H9 (cell line): ENCODE data around the gene NUTF2. TPM values are rescaled to one million over a fixed set of nuclear protein-coding genes. Genes with fewer than 3 reads are reported as not detected.
"Not testable (repeated sequence)": the region's sequence is repeated elsewhere in the genome, so short reads cannot be mapped to it uniquely, and the experiment has no call there.

ENCODE experiments used
- DNase-seq: peaks from one replicate; pipeline ENCODE4 v3.0.0-alpha.2; 2017
- H2AFZ ChIP-seq: one replicate; pipeline ENCODE4 v1.6.1; 2013; ENCODE audit warnings: mild to moderate bottlenecking, low read length, control low read depth, moderate library complexity
- H2AK5ac ChIP-seq: 2 replicates; pipeline ENCODE4 v1.6.1; 2013; ENCODE audit warnings: low read length, control low read depth, mixed read lengths; ENCODE audit not compliant: insufficient read length
- H2BK120ac ChIP-seq: one replicate; pipeline ENCODE4 v1.6.1; 2013; ENCODE audit warnings: low read depth, mild to moderate bottlenecking, low read length, control low read depth, inconsistent platforms; ENCODE audit not compliant: poor library complexity, severe bottlenecking
- H2BK12ac ChIP-seq: 2 replicates; pipeline ENCODE4 v1.6.1; 2013; ENCODE audit warnings: low read length, control low read depth, mixed read lengths, low read depth; ENCODE audit not compliant: insufficient read length
- H2BK15ac ChIP-seq: 2 replicates; pipeline ENCODE4 v1.6.1; 2013; ENCODE audit warnings: low read depth, low read length, control low read depth
- H2BK20ac ChIP-seq: one replicate; pipeline ENCODE4 v1.6.1; 2013; ENCODE audit warnings: low read depth, mild to moderate bottlenecking, low read length, control low read depth, inconsistent platforms; ENCODE audit not compliant: poor library complexity, severe bottlenecking
- H2BK5ac ChIP-seq: 2 replicates; pipeline ENCODE4 v1.6.1; 2013; ENCODE audit warnings: low read length, control low read depth, mixed read lengths; ENCODE audit not compliant: insufficient read length
- H3K14ac ChIP-seq: 2 replicates; pipeline ENCODE4 v1.6.1; 2013; ENCODE audit warnings: low read length, control low read depth; ENCODE audit not compliant: insufficient read depth
- H3K18ac ChIP-seq: 2 replicates; pipeline ENCODE4 v1.6.1; 2013; ENCODE audit warnings: low read depth, mild to moderate bottlenecking, mixed read lengths, low read length, control low read depth; ENCODE audit not compliant: insufficient read length
- H3K23ac ChIP-seq: 2 replicates; pipeline ENCODE4 v1.6.1; 2013; ENCODE audit warnings: low read length, control low read depth, mixed read lengths, low read depth; ENCODE audit not compliant: insufficient read length
- H3K23me2 ChIP-seq: 2 replicates; pipeline ENCODE4 v1.6.1; 2013; ENCODE audit warnings: low read depth, mild to moderate bottlenecking, mixed read lengths, low read length, control low read depth; ENCODE audit not compliant: insufficient read length, poor library complexity, severe bottlenecking
- H3K27ac ChIP-seq: 2 replicates; pipeline ENCODE4 v1.5.1; 2013; ENCODE audit warnings: low read length, control low read depth, mixed read lengths, low read depth; ENCODE audit not compliant: insufficient read length
- H3K27me3 ChIP-seq: 2 replicates; pipeline ENCODE4 v1.6.1; 2013; ENCODE audit warnings: low read length, control low read depth, inconsistent platforms; ENCODE audit not compliant: insufficient read depth
- H3K4ac ChIP-seq: 2 replicates; pipeline ENCODE4 v1.6.1; 2013; ENCODE audit warnings: low read depth, mild to moderate bottlenecking, control low read depth, inconsistent platforms, low read length, moderate library complexity
- H3K4me1 ChIP-seq: 2 replicates; pipeline ENCODE4 v1.6.1; 2013; ENCODE audit warnings: low read length, control low read depth, inconsistent platforms; ENCODE audit not compliant: insufficient read depth
- H3K4me2 ChIP-seq: 2 replicates; pipeline ENCODE4 v1.6.1; 2013; ENCODE audit warnings: low read length, control low read depth, mixed read lengths; ENCODE audit not compliant: insufficient read length, insufficient read depth
- H3K56ac ChIP-seq: 2 replicates; pipeline ENCODE4 v1.6.1; 2013; ENCODE audit warnings: low read depth, mild to moderate bottlenecking, mixed read lengths, low read length, control low read depth; ENCODE audit not compliant: insufficient read length
- H3K79me1 ChIP-seq: 2 replicates; pipeline ENCODE4 v1.6.1; 2013; ENCODE audit warnings: low read depth, mild to moderate bottlenecking, moderate library complexity, low read length, control low read depth, inconsistent platforms; ENCODE audit not compliant: insufficient read depth, poor library complexity, severe bottlenecking
- H3K79me2 ChIP-seq: 2 replicates; pipeline ENCODE4 v1.6.1; 2013; ENCODE audit warnings: low read length, control low read depth, inconsistent platforms; ENCODE audit not compliant: insufficient read depth
- H3K9ac ChIP-seq: 2 replicates; pipeline ENCODE4 v1.6.1; 2013; ENCODE audit warnings: low read length, control low read depth, mixed read lengths; ENCODE audit not compliant: insufficient read length; ENCODE audit errors: extremely low read depth
- H3K9me3 ChIP-seq: one replicate; pipeline ENCODE4 v1.6.1; 2013; ENCODE audit warnings: low read depth, low read length, inconsistent platforms; ENCODE audit not compliant: control insufficient read depth
- H3T11ph ChIP-seq: one replicate; pipeline ENCODE4 v1.6.1; 2013; ENCODE audit warnings: mild to moderate bottlenecking, low read length, control low read depth, inconsistent platforms
- H4K20me1 ChIP-seq: one replicate; pipeline ENCODE4 v1.6.1; 2013; ENCODE audit not compliant: control insufficient read depth, insufficient read length, insufficient read depth
- H4K5ac ChIP-seq: 2 replicates; pipeline ENCODE4 v1.6.1; 2013; ENCODE audit warnings: low read depth, mild to moderate bottlenecking, mixed read lengths, low read length, control low read depth; ENCODE audit not compliant: insufficient read length
- H4K8ac ChIP-seq: replicated peaks from 2 replicates; pipeline ENCODE4 v1.6.1; 2013; ENCODE audit warnings: low read length, control low read depth, mixed read lengths, low read depth; ENCODE audit not compliant: insufficient read length
- H4K91ac ChIP-seq: 2 replicates; pipeline ENCODE4 v1.6.1; 2013; ENCODE audit warnings: low read depth, mild to moderate bottlenecking, moderate library complexity, mixed read lengths, low read length, control low read depth; ENCODE audit not compliant: insufficient read length
- H3K27ac Mint-ChIP-seq, 3 experiments: 2 replicates in 2 of 3; 3 replicates in 1 of 3; pipeline ENCODE4 v1.8.0; 2020 to 2021; ENCODE audit warnings: mixed read lengths in 3 of 3, mild to moderate bottlenecking in 1 of 3, moderate library complexity in 1 of 3
- H3K27me3 Mint-ChIP-seq: 2 replicates; pipeline ENCODE4 v1.8.0; 2021; ENCODE audit warnings: low read depth, mild to moderate bottlenecking, moderate library complexity, mixed read lengths
- H3K36me3 Mint-ChIP-seq, 3 experiments: 2 replicates in 2 of 3; 3 replicates in 1 of 3; pipeline ENCODE4 v1.8.0; 2020 to 2021; ENCODE audit warnings: low read depth in 3 of 3, mixed read lengths in 3 of 3; ENCODE audit not compliant: insufficient read depth in 1 of 3
- H3K4me1 Mint-ChIP-seq, 2 experiments: 2 replicates each; pipeline ENCODE4 v1.8.0; 2020; ENCODE audit warnings: mixed read lengths in 2 of 2
- H3K4me3 Mint-ChIP-seq, 2 experiments: 2 replicates in 1 of 2; 3 replicates in 1 of 2; pipeline ENCODE4 v1.8.0; 2020 to 2021; ENCODE audit warnings: mild to moderate bottlenecking in 2 of 2, mixed read lengths in 2 of 2, moderate library complexity in 1 of 2
- H3K9me3 Mint-ChIP-seq, 2 experiments: 2 replicates in 1 of 2; 3 replicates in 1 of 2; pipeline ENCODE4 v1.8.0; 2020; ENCODE audit warnings: mild to moderate bottlenecking in 2 of 2, mixed read lengths in 2 of 2, moderate library complexity in 1 of 2
- CTCF ChIP-seq: fragments of 200-600 bp; sonication (generic); conservative IDR thresholded peaks from 3 replicates; pipeline ENCODE4 v1.8.0; 2021; ENCODE audit warnings: antibody characterized with exemption, mild to moderate bottlenecking
- WGBS: extraction: QIAGEN DNeasy Blood & Tissue Kit; methylation state at CpG from one replicate; pipeline ENCODE4 v1.1.7; 2013; ENCODE audit warnings: missing lambda C conversion rate, low lambda C conversion rate, mixed read lengths; ENCODE audit not compliant: insufficient read length; ENCODE audit errors: extremely low coverage; 5-methylcytosine and 5-hydroxymethylcytosine counted together
- total RNA-seq: library from RNA; stranded (reverse); gene quantifications from 2 replicates; pipeline ENCODE4 v1.2.1, GENCODE V29; 2021

Gene NUTF2
- total RNA-seq, 1 experiment from 2014 or later = 198 TPM

GRCh38 chr16:67834242-67834614 is 12.5 kb upstream of the NUTF2 start:
- Histone ChIP-seq H3K23ac (no peak overlapping the region), H2AK5ac (no peak overlapping the region), H2AFZ (no peak overlapping the region), H4K8ac (no peak overlapping the region), H3K9ac (no peak overlapping the region), H3T11ph (no peak overlapping the region), H4K5ac (no peak overlapping the region), H3K79me2 (no peaks in the 10 kb centered on the region), H2BK5ac (no peak overlapping the region), H2BK120ac (no peak overlapping the region), H2BK15ac (no peak overlapping the region), H3K18ac (no peak overlapping the region), H4K91ac (no peak overlapping the region), H3K14ac (no peak overlapping the region), H2BK20ac (no peak overlapping the region), H3K56ac (no peak overlapping the region), H3K23me2 (peaks cover 5% of the 10 kb centered on the region), H4K20me1 (no peaks in the 10 kb centered on the region), H3K79me1 (no peaks in the 10 kb centered on the region), H3K27ac (no peak overlapping the region), H3K9me3 (no peaks in the 10 kb centered on the region), H3K4me2 (peak overlapping the region; percentile 94), H3K4me1 (no peaks in the 10 kb centered on the region; the same call in 1 of the 2 replicates), H3K27me3 (no peaks in the 10 kb centered on the region), H2BK12ac (no peak overlapping the region), H3K4ac (no peak overlapping the region)
- peaks cover 8% of the 10 kb centered on the region in 2 experiments for H3K4me1 Mint-ChIP-seq
- H3K4me3 Mint-ChIP-seq = peak overlapping the region; percentile 85 to 90
- WGBS = no CpG with 5 or more reads among the region's 10 CpGs
- H3K27me3 Mint-ChIP-seq = peaks cover 3% of the 10 kb centered on the region
- TF ChIP-seq CTCF = no peak
- DNase-seq = no peak
- H3K36me3 Mint-ChIP-seq = peaks cover 20 to 28% (median 27%) of the 10 kb centered on the region in 3 experiments; a peak in 6 of 7 replicates
- H3K9me3 Mint-ChIP-seq = no peaks in the 10 kb centered on the region
- H3K27ac Mint-ChIP-seq = no peak overlapping the region

- H4K20me1 ChIP-seq, H3K4me3 Mint-ChIP-seq, H2BK5ac ChIP-seq, H2AK5ac ChIP-seq, H3K56ac ChIP-seq, H3K4ac ChIP-seq, H4K8ac ChIP-seq, H2BK20ac ChIP-seq, H3K79me1 ChIP-seq, H2BK120ac ChIP-seq, H3K9me3 Mint-ChIP-seq, H3K27ac ChIP-seq, H3T11ph ChIP-seq, H4K91ac ChIP-seq, H3K79me2 ChIP-seq, H3K4me1 ChIP-seq, H3K27me3 Mint-ChIP-seq, H3K36me3 Mint-ChIP-seq, H3K27ac Mint-ChIP-seq, H2BK15ac ChIP-seq, H2AFZ ChIP-seq, H2BK12ac ChIP-seq, H3K9ac ChIP-seq, H4K5ac ChIP-seq, H3K14ac ChIP-seq, H3K4me2 ChIP-seq, H3K23me2 ChIP-seq, H3K23ac ChIP-seq, DNase-seq, H3K27me3 ChIP-seq, H3K9me3 ChIP-seq, H3K18ac ChIP-seq: not testable (repeated sequence)
- no CpG with 5 or more reads among the region's 10 CpGs for WGBS
- peaks cover 14 to 20% of the 10 kb centered on the region in 2 experiments for H3K4me1 Mint-ChIP-seq
Measured at GRCh38 chr16:67837190-67837589, 9.5 kb upstream of the NUTF2 start.
